Mesendoderm (in vitro differentiated cells): ENCODE measurements around the gene NOC2L.
"Not testable (repeated sequence)": the region's sequence is repeated elsewhere in the genome, so short reads cannot be mapped to it uniquely, and the experiment has no call there.

Experiments used
- DNase-seq: peaks from one replicate; pipeline ENCODE4 v3.0.0; 2013
- H2AK5ac ChIP-seq: 2 replicates; pipeline ENCODE4 v1.6.1; 2013; ENCODE audit warnings: low read length, inconsistent platforms
- H2BK120ac ChIP-seq: 2 replicates; pipeline ENCODE4 v1.6.1; 2013; ENCODE audit warnings: low read depth, mild to moderate bottlenecking, low read length, moderate library complexity, mixed read lengths
- H2BK15ac ChIP-seq: replicated peaks from 2 replicates; pipeline ENCODE4 v1.6.1; 2013; ENCODE audit warnings: low read depth, mild to moderate bottlenecking, moderate library complexity
- H2BK5ac ChIP-seq: 2 replicates; pipeline ENCODE4 v1.6.1; 2013; ENCODE audit warnings: low read length, inconsistent platforms
- H3K18ac ChIP-seq: 2 replicates; pipeline ENCODE4 v1.6.1; 2013; ENCODE audit warnings: mild to moderate bottlenecking, low read length, mixed read lengths
- H3K23ac ChIP-seq: one replicate; pipeline ENCODE4 v1.6.1; 2013; ENCODE audit warnings: low read length
- H3K27ac ChIP-seq: 2 replicates; pipeline ENCODE4 v1.5.1; 2013; ENCODE audit warnings: low read depth, mild to moderate bottlenecking, inconsistent platforms, low read length, moderate library complexity
- H3K27me3 ChIP-seq: 2 replicates; pipeline ENCODE4 v1.6.1; 2013; ENCODE audit warnings: low read length, control low read depth, mild to moderate bottlenecking, inconsistent platforms; ENCODE audit not compliant: insufficient read depth, poor library complexity
- H3K36me3 ChIP-seq: 2 replicates; pipeline ENCODE4 v1.6.1; 2013; ENCODE audit warnings: low read length, inconsistent platforms; ENCODE audit not compliant: control insufficient read depth, insufficient read depth
- H3K4ac ChIP-seq: one replicate; pipeline ENCODE4 v1.6.1; 2013; ENCODE audit warnings: low read depth, mild to moderate bottlenecking, low read length, moderate library complexity
- H3K4me1 ChIP-seq: 2 replicates; pipeline ENCODE4 v1.6.1; 2013; ENCODE audit warnings: low read depth, low read length, inconsistent platforms; ENCODE audit not compliant: control insufficient read depth
- H3K4me2 ChIP-seq: 2 replicates; pipeline ENCODE4 v1.6.1; 2013; ENCODE audit warnings: low read length
- H3K4me3 ChIP-seq: 2 replicates; pipeline ENCODE4 v1.5.1; 2013; ENCODE audit warnings: mild to moderate bottlenecking, low read length
- H3K56ac ChIP-seq: one replicate; pipeline ENCODE4 v1.6.1; 2013; ENCODE audit warnings: low read length
- H3K79me1 ChIP-seq: 2 replicates; pipeline ENCODE4 v1.6.1; 2013; ENCODE audit warnings: low read length, inconsistent platforms
- H3K79me2 ChIP-seq: 2 replicates; pipeline ENCODE4 v1.6.1; 2013; ENCODE audit warnings: mild to moderate bottlenecking, low read length; ENCODE audit not compliant: control insufficient read depth, insufficient read depth
- H3K9ac ChIP-seq: 2 replicates; pipeline ENCODE4 v1.6.1; 2013; ENCODE audit warnings: low read length, inconsistent platforms
- H4K5ac ChIP-seq: one replicate; pipeline ENCODE4 v1.6.1; 2013; ENCODE audit warnings: low read length
- H4K8ac ChIP-seq: one replicate; pipeline ENCODE4 v1.6.1; 2013; ENCODE audit warnings: low read depth, mild to moderate bottlenecking, control low read depth, low read length, moderate library complexity
- WGBS: extraction: QIAGEN DNeasy Blood & Tissue Kit; methylation state at CpG from one replicate; pipeline ENCODE4 v1.1.7; 2013; ENCODE audit warnings: low lambda C conversion rate, missing lambda C conversion rate; ENCODE audit not compliant: insufficient coverage; ENCODE audit errors: extremely low coverage; 5-methylcytosine and 5-hydroxymethylcytosine counted together

The NOC2L gene

GRCh38 chr1:994546-994945, 35.5 kb upstream of the NOC2L start:
- not testable (repeated sequence) for H3K4me1 ChIP-seq, H2AK5ac ChIP-seq, H3K4me2 ChIP-seq, H3K56ac ChIP-seq, H2BK120ac ChIP-seq, H3K4ac ChIP-seq, H4K8ac ChIP-seq, H3K23ac ChIP-seq, H3K27ac ChIP-seq, H4K5ac ChIP-seq, H2BK5ac ChIP-seq, H2BK15ac ChIP-seq, H3K79me1 ChIP-seq, H3K4me3 ChIP-seq, H3K79me2 ChIP-seq, H3K36me3 ChIP-seq, H3K9ac ChIP-seq, H3K18ac ChIP-seq, DNase-seq
- peaks cover 21% of the 10 kb centered on the region for H3K27me3 ChIP-seq
- WGBS: no CpG with 5 or more reads among the region's 6 CpGs

- H3K23ac ChIP-seq: no peak overlapping the region
- H2BK120ac ChIP-seq: no peak overlapping the region
- H2BK5ac ChIP-seq: no peak overlapping the region
- no peak overlapping the region for H3K27ac ChIP-seq
- DNase-seq: no peak
- H3K18ac ChIP-seq: no peak overlapping the region
- no peak overlapping the region for H2AK5ac ChIP-seq
- no peak overlapping the region for H3K4ac ChIP-seq
- WGBS: no CpG with 5 or more reads among the region's 15 CpGs
- no peak overlapping the region for H3K4me3 ChIP-seq
- H3K36me3 ChIP-seq: no peaks in the 10 kb centered on the region
- peaks cover 16% of the 10 kb centered on the region for H3K27me3 ChIP-seq
- no peaks in the 10 kb centered on the region for H3K79me2 ChIP-seq
- H3K79me1 ChIP-seq: no peaks in the 10 kb centered on the region
- H3K4me1 ChIP-seq: no peaks in the 10 kb centered on the region
- no peak overlapping the region for H3K9ac ChIP-seq
- H3K56ac ChIP-seq: no peak overlapping the region
- H2BK15ac ChIP-seq: no peak overlapping the region
- H4K5ac ChIP-seq: no peak overlapping the region
- H3K4me2 ChIP-seq: no peak overlapping the region
- no peak overlapping the region for H4K8ac ChIP-seq
These were observed 34.4 kb upstream of the NOC2L start for GRCh38 chr1:993379-993995.

GRCh38 chr1:992362-992761, 33.3 kb upstream of the NOC2L start:
- Histone ChIP-seq H2BK15ac (no peak overlapping the region), H3K4me2 (no peak overlapping the region)

GRCh38 chr1:991895-992294, 32.8 kb upstream of the NOC2L start:
- no peak overlapping the region for H4K8ac ChIP-seq
- no peak overlapping the region for H3K27ac ChIP-seq
- no peak overlapping the region for H3K23ac ChIP-seq
- H3K9ac ChIP-seq: no peak overlapping the region
- no peak overlapping the region for H3K4ac ChIP-seq
- WGBS: no CpG with 5 or more reads among the region's 10 CpGs
- no peak overlapping the region for H2AK5ac ChIP-seq
- H3K56ac ChIP-seq: no peak overlapping the region
- no peak overlapping the region for H3K4me2 ChIP-seq
- no peak overlapping the region for H3K4me3 ChIP-seq
- H3K36me3 ChIP-seq: no peaks in the 10 kb centered on the region
- H2BK15ac ChIP-seq: no peak overlapping the region
- peaks cover 2% of the 10 kb centered on the region for H3K27me3 ChIP-seq
- no peak for DNase-seq
- no peaks in the 10 kb centered on the region for H3K79me2 ChIP-seq
- H3K18ac ChIP-seq: no peak overlapping the region
- H2BK120ac ChIP-seq: no peak overlapping the region
- H4K5ac ChIP-seq: no peak overlapping the region
- no peak overlapping the region for H2BK5ac ChIP-seq
- no peaks in the 10 kb centered on the region for H3K79me1 ChIP-seq
- no peaks in the 10 kb centered on the region for H3K4me1 ChIP-seq

More at GRCh38 chr1:992362-992761, 33.3 kb upstream of the NOC2L start:
- Histone ChIP-seq H3K4me1 (no peaks in the 10 kb centered on the region), H3K23ac (no peak overlapping the region), H3K27me3 (peaks cover 6% of the 10 kb centered on the region), H3K18ac (no peak overlapping the region), H2BK120ac (no peak overlapping the region), H2AK5ac (no peak overlapping the region), H2BK5ac (no peak overlapping the region), H3K56ac (no peak overlapping the region), H3K4me3 (no peak overlapping the region), H3K9ac (no peak overlapping the region), H3K79me1 (no peaks in the 10 kb centered on the region), H3K79me2 (no peaks in the 10 kb centered on the region), H4K8ac (no peak overlapping the region), H3K4ac (no peak overlapping the region), H3K27ac (no peak overlapping the region), H4K5ac (no peak overlapping the region), H3K36me3 (no peaks in the 10 kb centered on the region)
- DNase-seq: no peak
- no CpG with 5 or more reads among the region's 7 CpGs for WGBS

GRCh38 chr1:991275-991674, 32.2 kb upstream of the NOC2L start:
- not testable (repeated sequence) for H3K4ac ChIP-seq, H3K36me3 ChIP-seq, H4K8ac ChIP-seq, H3K9ac ChIP-seq, H3K4me3 ChIP-seq, H3K79me1 ChIP-seq, DNase-seq, H2BK120ac ChIP-seq, H3K27me3 ChIP-seq, H3K18ac ChIP-seq, H3K4me1 ChIP-seq, H3K79me2 ChIP-seq, H2AK5ac ChIP-seq, H3K4me2 ChIP-seq, H2BK15ac ChIP-seq, H3K27ac ChIP-seq, H3K23ac ChIP-seq, H4K5ac ChIP-seq, H2BK5ac ChIP-seq, H3K56ac ChIP-seq
- no CpG with 5 or more reads among the region's 6 CpGs for whole genome bisulfite sequencing

- not testable (repeated sequence) for H3K18ac ChIP-seq, H4K5ac ChIP-seq, H3K4me1 ChIP-seq, H3K23ac ChIP-seq, H3K4ac ChIP-seq, H3K4me3 ChIP-seq, H2BK120ac ChIP-seq, H2BK15ac ChIP-seq, H3K79me2 ChIP-seq, DNase-seq, H3K56ac ChIP-seq, H3K36me3 ChIP-seq, H3K4me2 ChIP-seq, H3K9ac ChIP-seq, H2BK5ac ChIP-seq, H2AK5ac ChIP-seq, H3K27me3 ChIP-seq, H3K27ac ChIP-seq, H4K8ac ChIP-seq, H3K79me1 ChIP-seq
- no CpG with 5 or more reads among the region's 5 CpGs for WGBS
These were observed 29.0 kb upstream of the NOC2L start for GRCh38 chr1:988061-988460.
